Spleen (tissue), 7 donors: ENCODE data around the gene PIK3CG.

ENCODE experiments used
- POLR2A ChIP-seq, 3 donors: fragments of 450-650 bp; IDR thresholded peaks; one replicate each; pipeline ENCODE4 v1.5.1; 2017; ENCODE audit warnings: antibody characterized with exemption in 3 of 3, mild to moderate bottlenecking in 1 of 3
- TF ChIP-seq, protein P1 (sequence below), 11 experiments: fragments of 200-600 bp in 7 of 11; fragments of 450-650 bp in 4 of 11; sonication (generic) in 4 of 11; IDR thresholded peaks in 8 of 11; conservative IDR thresholded peaks in 3 of 11; 1 replicate in 7 of 11; 2 replicates in 4 of 11; pipeline versions ENCODE4 v1.4.0 to v1.8.0; 2016 to 2021; ENCODE audit warnings: antibody characterized with exemption in 11 of 11, inconsistent platforms in 4 of 11, mild to moderate bottlenecking in 1 of 11
- donor health status: DM: no; HTN: no; CAD: no; lungs with moderate emphysema.
- donor health status: DM: no; HTN: no; CAD: no.
- donor health status: DM: no; HTN: no; CAD: no.

DNA sequence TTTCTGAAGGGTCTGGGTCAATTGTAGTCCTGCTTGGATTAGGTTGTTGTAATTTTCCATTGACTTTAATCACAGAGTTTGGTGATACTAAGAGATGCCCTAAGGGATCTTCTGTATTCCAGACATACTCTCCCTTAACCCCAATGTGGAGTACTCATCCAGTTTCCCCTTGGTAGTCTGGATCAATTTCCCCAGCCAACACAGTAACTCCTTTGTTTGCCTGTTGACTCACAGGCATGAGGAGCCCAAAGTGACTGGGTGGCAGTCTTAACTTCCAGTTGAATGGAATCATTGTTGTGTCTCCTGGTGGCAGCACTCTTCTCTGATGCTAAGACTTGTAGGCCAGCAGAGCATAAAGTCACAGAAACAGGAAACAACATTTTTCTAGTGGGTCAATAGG lies 41.5 kb upstream of the PIK3CG start:
- TF ChIP-seq, protein P1, sequence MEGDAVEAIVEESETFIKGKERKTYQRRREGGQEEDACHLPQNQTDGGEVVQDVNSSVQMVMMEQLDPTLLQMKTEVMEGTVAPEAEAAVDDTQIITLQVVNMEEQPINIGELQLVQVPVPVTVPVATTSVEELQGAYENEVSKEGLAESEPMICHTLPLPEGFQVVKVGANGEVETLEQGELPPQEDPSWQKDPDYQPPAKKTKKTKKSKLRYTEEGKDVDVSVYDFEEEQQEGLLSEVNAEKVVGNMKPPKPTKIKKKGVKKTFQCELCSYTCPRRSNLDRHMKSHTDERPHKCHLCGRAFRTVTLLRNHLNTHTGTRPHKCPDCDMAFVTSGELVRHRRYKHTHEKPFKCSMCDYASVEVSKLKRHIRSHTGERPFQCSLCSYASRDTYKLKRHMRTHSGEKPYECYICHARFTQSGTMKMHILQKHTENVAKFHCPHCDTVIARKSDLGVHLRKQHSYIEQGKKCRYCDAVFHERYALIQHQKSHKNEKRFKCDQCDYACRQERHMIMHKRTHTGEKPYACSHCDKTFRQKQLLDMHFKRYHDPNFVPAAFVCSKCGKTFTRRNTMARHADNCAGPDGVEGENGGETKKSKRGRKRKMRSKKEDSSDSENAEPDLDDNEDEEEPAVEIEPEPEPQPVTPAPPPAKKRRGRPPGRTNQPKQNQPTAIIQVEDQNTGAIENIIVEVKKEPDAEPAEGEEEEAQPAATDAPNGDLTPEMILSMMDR (IDR thresholded peaks at IDR 0.05 in 8 of 11, conservative IDR thresholded peaks at IDR 0.05 in 3 of 11) = no peak
- no peak for TF ChIP-seq POLR2A (IDR thresholded peaks at IDR 0.05)
